ENCODE measurements around the gene EDEM3.

EDEM3 gene

DNA sequence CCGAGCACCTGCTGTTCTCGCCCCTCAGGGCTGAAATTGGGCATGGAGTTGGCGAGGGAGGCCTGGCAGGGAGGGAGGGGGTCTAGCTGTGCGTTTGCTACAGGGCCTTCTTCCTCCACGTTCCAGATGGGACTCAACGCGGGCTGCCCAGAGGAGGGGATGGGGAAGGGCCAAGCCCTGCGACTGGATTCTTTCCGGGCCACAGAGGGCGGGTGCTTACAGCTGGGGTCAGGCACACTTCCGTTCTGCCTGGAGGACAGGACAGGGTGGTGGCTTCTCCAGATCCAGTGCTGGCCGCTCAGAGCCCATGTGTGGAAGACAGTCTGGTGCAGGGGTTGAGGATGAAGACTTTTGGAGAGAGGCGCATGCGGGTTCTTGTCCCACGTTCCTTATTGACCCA lies 90.0 kb downstream of the EDEM3 start:
- no peak for DNase-seq (ENCODE audit: low read depth in 2 of 2)
- TF ChIP-seq, protein P1, sequence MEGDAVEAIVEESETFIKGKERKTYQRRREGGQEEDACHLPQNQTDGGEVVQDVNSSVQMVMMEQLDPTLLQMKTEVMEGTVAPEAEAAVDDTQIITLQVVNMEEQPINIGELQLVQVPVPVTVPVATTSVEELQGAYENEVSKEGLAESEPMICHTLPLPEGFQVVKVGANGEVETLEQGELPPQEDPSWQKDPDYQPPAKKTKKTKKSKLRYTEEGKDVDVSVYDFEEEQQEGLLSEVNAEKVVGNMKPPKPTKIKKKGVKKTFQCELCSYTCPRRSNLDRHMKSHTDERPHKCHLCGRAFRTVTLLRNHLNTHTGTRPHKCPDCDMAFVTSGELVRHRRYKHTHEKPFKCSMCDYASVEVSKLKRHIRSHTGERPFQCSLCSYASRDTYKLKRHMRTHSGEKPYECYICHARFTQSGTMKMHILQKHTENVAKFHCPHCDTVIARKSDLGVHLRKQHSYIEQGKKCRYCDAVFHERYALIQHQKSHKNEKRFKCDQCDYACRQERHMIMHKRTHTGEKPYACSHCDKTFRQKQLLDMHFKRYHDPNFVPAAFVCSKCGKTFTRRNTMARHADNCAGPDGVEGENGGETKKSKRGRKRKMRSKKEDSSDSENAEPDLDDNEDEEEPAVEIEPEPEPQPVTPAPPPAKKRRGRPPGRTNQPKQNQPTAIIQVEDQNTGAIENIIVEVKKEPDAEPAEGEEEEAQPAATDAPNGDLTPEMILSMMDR (IDR thresholded peaks at IDR 0.05; ENCODE audit: low read depth, low read length) = no peak
- H3K4me3 ChIP-seq (replicated peaks in 1 of 2; ENCODE audit: low read depth in 2 of 2, low read length in 2 of 2) = no peak overlapping the region

DNA sequence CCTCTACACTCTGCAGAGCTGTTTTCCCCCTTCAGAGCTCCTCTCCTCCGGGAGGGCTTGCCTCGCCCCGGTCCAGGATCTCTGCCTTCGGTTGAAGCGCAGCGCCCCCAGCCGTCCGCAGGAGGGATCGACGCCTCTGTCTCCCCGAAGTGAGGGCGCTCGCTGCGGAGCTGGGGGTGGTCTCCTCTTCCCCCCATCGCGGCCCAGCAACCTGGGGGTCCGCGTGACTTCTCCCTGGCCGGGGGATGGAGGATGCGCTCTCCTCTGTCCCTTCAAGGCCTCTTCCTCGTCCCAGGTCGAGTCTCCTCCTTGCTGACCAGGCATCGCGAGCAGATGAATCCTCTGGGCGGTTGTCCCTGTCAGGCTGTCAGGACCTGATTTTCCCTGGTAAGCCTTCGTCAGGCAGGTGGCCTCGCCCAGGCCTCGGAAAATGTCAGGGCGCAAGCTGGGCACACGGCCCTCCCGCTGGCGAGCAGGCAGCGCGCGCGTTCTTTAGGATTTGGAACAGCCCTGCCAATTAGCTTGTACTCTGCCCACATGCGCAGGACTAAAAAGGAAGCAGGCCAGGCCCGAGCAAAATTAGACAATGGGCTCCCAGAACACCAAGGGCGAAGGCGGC lies 90.5 kb downstream of the EDEM3 start:
- H3K4me3 ChIP-seq (replicated peaks in 1 of 2; ENCODE audit: low read depth in 2 of 2, low read length in 2 of 2) = peak overlapping the region; percentile 42 to 46
- TF ChIP-seq, protein P1 (IDR thresholded peaks at IDR 0.05; ENCODE audit: low read depth, low read length) = peak; percentile 96
- peak; percentile 71 to 80 for DNase-seq (ENCODE audit: low read depth in 2 of 2)

DNA sequence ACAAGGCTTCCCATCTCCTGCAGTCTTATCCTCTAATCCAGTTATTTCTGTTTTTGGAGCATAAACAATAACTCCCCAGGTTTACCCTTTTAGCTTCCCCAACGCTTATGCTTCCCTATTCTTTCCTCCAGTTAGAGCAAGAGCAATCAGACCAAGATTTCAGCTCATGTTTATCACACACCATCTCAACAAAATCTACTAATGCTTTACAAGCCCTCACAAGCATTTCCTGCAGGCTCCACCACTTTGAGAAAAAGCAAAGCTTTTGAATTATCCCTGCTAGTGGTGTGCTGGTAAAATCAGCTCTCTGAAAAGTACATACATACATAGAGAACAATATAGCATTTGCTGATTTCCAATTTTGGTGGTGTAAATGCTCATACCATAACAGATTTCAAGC lies 92.9 kb downstream of the EDEM3 start:
- no peak overlapping the region for H3K4me3 ChIP-seq (replicated peaks in 1 of 2; ENCODE audit: low read depth in 2 of 2, low read length in 2 of 2)
- DNase-seq (ENCODE audit: low read depth in 2 of 2) = no peak
- TF ChIP-seq, protein P1 (IDR thresholded peaks at IDR 0.05; ENCODE audit: low read depth, low read length) = no peak

DNA sequence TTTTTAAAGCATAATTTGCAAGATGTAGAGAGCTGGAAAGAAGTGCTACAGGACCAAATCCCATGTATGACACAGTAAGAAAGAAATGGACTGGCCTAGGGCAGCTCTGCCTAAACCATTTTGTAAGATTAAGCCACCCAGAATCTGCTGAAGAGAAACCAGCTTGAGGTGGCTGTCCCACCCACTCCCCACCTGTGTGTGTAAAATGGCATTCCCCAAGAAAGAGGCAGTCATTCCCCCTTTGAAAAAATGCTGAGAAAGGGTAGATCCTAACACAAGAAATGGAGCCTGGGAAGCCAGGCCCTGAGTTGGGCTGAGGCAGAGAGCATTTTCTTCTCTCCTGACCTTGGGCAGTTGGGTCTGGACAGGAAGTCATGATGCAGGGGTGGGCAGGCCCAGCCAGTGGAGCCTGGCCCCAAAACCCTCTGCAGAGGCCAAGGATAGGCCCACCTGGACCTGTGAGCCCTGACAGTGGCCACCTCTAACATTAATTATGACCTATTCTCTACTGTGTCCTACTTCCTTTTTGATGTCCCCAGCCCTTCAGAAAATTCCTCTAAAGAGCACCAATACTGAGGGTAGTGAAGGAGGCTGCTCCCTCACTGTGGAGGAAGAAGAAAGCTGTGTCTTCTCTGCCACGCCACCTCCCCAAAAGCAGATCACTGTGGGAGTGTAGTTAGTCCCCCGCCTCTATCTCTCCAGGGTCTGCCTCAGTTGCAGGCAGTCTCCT lies 94.0 kb downstream of the EDEM3 start:
- TF ChIP-seq, protein P1 (IDR thresholded peaks at IDR 0.05; ENCODE audit: low read depth, low read length) = no peak
- DNase-seq (ENCODE audit: low read depth in 2 of 2) = no peak

DNA sequence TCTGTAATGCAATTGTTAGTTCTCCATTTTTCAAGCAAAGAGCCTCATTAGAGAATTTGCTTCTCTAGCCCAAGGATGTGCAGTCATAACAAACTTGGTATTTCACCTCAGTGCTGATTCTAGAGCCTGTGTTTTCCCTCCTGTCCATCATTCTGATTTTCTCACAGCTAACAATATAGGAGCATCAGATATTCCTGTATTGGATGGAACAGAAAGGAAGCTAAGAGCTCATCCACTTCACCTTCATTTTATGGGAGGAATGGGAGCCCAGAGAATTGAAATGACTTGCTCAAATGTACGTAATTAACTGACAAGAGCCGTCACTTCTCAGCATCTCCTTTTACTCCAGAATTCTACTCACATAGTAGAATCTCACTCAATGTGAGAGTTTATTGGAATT lies 96.6 kb downstream of the EDEM3 start:
- no peak overlapping the region for H3K4me3 ChIP-seq (replicated peaks in 1 of 2; ENCODE audit: low read depth in 2 of 2, low read length in 2 of 2)
- TF ChIP-seq, protein P1 (IDR thresholded peaks at IDR 0.05; ENCODE audit: low read depth, low read length) = no peak
- DNase-seq (ENCODE audit: low read depth in 2 of 2) = no peak

More for the DNA sequence above, 94.0 kb downstream of the EDEM3 start:
- no peak overlapping the region for H3K4me3 ChIP-seq (replicated peaks in 1 of 2; ENCODE audit: low read depth in 2 of 2, low read length in 2 of 2)

DNA sequence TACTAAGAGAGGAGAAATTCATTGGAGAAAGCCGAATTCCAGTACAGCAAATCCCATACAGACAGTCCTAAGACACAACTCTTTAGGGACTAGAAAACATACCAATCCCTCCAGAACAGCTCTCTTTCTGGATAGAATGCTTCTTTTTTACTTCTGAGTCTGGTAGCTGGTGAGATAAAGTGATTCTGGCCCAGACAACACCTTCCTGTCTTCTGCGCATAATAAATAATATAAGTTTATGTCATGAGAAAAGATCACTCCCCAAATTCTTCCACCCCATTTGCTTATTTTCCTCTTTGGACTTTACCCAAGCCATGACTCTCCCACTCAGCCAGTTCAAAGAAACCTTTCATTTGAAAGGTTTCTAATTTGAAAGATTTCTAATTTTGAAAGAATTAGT lies 98.4 kb downstream of the EDEM3 start:
- TF ChIP-seq, protein P1 (IDR thresholded peaks at IDR 0.05; ENCODE audit: low read depth, low read length) = no peak
- no peak for DNase-seq (ENCODE audit: low read depth in 2 of 2)
- H3K4me3 ChIP-seq (replicated peaks in 1 of 2; ENCODE audit: low read depth in 2 of 2, low read length in 2 of 2) = no peak overlapping the region

All from cardiac fibroblast (primary cell).